ENCODE data around the gene LSP1.

The LSP1 gene

DNA sequence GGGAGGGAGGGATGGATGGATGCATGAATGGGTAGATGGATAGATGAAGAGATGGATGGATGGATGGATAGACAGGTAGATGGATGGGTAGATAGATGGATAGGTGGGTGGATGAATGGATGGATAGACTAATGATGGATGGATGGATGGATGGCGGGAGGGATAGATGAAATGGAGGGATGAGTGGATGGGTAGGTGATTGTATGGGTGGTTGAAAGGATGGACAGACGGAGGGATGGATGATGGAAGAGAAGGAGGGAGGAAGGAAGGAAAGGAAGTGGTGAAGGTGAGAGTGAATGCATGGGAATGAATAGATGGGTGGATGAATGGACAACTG is 62.9 kb downstream of the LSP1 start:
- DNase-seq (ENCODE audit: low read depth in 1 of 2, low spot score in 1 of 2), result no peak

DNA sequence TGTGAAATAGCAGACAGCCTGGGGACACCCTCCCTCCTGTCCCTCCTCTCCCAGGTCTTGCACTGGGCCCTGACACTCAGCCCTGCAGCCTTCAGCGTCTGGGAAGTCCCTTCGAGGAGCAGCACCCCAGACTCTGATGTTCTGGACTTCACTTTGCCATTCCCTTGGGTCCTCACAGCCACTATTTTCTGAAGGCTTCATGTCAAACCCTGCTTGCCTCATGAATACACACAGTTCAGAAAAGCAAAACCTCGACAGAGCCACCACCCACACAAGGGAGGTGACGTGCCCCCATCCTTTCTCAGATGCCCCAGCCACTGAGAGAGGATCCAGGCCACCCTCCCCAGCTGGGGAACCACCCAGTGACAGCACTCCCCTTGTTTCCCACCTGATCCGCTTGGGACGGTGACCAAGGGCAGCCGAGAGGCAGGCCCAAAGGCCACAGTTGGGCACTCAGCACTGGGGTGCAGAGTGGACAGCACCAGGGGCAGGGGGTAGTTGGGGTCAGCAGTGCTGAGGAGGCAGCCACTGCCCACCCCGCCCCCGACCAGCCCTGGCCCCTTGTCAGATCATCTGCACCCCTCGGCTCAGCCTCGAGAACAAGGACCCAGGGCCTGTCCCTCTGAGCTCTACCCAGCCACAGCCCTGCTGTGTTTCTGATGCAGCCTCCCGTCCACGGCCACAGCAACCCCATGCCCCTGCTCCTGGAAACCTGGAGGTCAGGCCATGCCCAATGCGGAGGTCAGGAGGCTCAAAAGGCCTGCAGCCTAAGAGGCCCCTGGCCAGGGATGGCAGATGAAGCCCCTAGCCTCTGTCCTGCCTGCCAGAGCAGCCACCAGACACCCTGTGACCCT is 63.5 kb downstream of the LSP1 start:
- DNase-seq (ENCODE audit: low read depth in 1 of 2, low spot score in 1 of 2), result no peak

DNA sequence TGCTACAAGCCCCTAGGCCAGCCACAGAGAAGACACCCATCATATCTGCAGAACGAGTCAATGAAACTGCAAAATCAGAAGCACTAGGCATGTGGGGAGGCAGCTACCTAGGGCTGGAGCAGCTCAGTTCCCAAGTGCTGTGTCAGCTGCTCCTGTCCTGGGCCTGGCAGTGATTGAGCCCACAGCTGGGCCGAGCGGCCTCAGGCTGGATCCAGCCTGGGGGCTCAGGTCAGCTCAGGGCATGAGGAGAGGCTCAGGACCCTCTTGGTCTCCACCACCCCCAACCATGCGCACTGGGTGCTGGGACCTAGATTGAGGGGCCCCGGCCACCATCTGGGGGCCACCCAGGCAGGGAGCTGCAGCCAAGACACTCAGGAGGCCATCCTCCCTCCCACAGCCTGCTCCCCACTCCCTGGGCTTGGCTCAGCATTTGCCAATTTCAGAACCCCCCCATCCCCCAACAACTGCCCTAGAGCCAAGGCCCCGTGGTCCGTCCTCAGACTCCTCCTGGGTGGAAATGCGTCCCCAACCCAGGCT is 64.2 kb downstream of the LSP1 start:
- no peak for DNase-seq (ENCODE audit: low read depth in 1 of 2, low spot score in 1 of 2)

DNA sequence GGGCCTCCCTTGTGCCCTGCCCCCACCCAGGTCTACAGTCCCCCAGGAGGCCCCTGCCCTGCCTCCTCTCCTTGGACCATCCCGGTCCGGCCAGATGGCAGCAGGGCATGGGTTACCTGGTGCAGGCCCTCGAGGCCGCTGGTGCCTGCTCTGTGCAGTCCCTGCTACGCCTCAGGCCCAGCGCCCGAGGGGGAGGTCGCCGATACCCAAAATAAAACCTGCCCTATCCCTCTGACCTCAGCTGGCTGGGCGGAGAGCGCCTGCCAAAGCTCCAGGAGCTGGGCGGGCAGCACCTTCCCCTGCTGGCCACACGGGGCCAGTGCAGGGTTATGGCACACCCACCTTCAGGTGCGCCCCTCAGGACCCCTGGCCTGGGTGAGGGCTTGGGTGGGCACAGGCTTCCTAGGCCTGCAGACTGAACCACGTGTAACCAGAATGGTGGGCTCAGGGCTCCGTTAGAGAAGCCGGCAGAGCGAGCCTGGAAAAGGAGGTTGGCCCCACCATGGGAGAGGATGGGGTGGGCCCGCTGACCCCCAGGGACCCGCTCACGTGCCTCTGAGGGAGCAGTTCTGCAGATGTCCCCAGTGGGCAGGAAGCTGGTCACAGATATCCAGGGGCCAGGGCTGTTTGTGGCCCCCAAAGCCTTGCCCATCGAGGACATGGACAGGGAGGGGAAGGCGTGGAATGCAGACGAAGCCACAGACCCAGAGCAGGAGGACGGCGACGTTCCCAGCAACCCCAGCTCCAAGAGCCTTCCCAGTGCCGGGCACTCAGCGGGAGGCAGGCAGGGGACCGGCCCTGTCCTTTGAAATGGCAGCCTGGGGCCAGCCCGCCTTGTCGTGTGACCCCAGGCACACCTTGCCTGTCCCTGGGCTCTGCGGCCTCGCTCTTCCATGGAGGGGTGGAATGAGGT is 64.9 kb downstream of the LSP1 start:
- DNase-seq (ENCODE audit: low read depth in 1 of 2, low spot score in 1 of 2), result no peak

DNA sequence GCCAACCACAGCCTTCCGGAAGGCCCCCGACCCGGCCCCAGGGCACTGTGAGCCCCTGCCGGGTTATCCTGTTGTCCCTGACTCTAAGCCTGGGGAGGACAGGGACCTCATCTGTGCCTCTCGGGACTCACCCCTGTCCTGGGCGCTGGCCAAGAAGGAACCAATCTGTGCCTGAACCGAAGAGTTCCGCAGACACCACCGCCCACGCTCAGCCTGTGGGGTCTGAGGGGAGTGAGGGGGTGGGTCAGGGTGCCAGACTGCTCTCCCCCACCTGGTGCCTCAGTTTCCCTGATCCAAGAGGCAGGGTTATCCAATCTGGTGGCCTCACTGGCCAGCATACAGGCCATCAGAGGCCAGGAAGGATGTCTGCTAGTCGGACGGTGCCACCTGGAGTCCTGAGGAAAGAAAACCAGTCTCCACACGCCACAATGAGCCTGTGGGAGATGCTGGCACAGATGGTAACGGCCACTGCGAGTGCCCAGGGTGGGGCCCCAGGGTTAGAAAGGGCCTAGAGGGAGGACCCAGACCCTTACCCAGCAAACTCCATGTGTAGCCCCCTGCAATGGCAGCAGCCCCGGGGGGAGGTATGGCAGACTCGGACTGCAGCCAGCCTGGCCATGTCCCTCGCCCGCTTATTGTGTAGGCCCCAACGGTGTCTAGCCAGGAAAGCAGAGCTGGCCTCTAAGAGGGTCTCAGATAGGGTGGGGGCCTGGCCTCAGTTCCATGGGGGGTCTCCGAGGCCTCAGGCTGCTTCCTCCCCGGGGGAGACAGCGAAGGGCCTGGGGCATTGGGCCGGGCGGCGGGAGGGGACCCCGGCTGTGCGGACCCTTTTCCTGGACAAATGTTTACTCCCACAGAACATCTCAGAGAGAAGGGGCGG is 65.8 kb downstream of the LSP1 start:
- DNase-seq (ENCODE audit: low read depth in 1 of 2, low spot score in 1 of 2), result no peak

DNA sequence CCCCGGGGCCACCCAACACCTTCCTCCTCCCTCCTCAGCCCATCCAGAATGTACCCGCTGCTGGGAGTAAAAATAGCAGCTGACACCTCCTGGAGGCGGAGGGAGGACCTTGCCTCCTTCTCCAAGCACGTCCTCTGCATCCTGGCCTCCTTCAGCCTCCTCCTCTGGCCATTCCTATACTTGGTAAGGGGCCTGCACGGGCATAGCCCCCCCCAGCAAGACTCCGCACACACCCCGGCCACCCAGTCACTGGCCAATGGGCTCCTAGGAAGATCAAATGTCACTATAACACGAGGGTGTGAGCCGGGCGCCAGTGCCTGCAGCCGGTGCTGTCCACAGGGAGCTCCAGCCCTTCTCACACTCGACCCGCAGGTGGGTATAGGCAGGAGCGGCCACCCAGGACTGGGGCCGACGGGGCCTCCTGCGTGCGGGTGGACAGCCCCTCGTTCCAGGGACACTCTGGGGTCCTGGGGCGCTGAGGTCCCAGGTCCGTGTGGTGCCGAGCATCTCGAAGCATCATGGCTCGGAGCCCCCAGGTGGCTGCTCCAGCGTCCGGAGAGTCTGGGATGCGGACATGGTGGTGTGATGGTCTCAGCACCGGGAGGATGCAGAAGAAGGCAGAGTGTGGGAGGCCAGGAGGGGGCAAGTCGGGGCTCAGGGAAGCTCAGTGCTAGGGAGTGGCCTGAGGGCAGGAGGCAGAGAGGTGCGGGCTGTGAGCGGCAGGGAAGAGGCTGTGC is 66.7 kb downstream of the LSP1 start, which contains the start of gene TNNT3:
TSS of gene TNNT3 (plus strand) at position 313 of the 737 bp plus-strand sequence. CDS start 3,172 bp downstream, outside the sequence.
- no peak for DNase-seq (ENCODE audit: low read depth in 1 of 2, low spot score in 1 of 2)

DNA sequence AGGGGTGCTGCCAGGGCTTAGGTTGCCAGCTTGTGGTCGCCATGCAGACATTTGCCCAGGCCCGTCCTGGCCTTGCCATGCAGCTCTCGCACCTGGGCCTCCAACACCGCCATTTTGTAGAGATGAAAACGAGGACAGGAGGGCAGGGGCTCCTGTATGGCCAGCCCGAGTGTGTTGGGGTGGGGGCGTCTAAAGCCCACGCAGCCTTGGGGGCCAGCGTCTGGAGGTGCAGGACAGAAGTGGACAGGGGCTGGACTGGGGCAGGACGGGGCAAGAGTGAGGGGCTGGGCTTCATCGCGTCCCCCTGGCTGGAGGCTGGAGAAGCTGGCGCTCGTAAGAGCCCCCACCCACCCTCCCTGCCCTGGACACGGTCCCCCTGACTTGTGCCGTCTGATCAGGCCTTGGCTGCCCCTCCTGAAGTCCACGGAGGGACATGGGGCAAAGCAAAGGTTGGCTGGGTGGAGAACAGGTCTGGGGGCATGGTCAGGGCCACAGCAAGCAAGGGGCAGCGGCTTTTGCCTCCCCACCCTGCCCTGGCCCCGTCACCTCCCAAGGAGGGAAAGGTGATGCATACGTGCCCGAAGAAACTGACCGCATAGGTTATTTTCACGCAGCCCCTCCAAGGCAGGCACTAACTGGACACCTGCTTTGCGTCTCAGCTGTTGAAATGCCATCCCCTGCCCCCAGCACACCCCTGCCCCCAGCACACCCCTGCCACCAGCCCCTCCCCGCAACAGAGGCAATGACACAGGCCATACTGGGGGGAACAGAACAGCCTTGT is 67.4 kb downstream of the LSP1 start:
- DNase-seq (ENCODE audit: low read depth in 1 of 2, low spot score in 1 of 2), result no peak

DNA sequence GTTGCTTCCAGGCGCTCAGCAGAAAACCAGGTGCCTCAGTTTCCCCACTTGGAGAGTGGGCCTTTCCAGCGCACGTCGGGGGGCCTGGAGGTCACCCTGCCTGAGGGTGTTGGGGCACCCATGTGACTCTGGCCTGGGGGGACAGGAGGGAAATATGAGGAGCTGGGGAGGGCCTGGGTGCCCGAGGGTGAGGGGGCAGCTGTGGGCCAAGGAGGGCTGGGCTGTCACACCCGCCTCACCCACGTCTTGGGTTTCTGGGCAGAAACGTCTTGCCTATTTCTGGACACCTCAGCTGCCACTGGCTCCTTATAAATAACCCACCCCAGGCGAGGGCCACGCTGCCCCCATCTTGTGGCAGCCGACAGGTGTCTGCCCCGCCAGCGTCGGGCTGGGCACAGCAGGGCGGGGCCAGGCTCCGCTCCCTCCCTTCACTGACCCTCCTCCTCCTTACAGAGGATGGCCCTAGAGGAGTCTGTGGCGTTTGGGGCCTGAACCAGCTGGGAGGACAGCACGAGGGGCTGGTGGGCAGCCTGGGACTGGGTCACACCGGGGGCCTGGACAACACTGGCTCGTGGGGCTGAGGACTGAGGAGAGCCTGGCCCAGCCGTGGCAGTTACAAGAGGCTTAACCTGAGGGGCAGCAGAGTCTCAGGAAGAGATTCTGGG is 68.2 kb downstream of the LSP1 start:
- no peak for DNase-seq (ENCODE audit: low read depth in 1 of 2, low spot score in 1 of 2)

DNA sequence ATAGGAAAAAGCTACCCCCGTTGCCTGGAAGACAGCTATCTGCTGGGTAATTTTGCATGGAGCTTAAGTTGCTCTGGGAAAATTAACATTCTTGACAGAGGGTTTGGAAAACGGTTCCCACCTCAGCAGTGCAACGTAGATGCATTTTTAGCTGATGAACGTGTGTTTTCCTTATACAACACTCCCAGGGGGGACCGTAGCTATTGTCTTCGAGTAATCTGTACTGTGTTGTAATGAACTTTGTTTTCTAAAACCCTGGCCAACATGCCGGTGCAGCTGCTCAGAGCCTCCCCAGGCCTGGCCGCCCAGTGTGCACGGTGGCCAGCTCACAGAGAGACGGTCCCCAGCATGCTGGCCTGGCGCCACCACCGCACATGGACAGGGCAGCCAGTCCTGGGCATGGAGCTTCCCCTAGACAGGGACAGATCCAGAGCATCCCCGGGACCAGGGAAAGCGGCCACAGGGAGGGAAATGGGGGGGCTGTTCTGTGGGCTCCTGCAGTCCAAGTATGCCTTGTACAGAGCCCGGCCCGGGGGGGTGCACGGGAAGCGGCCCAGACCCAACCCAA is 68.8 kb downstream of the LSP1 start:
- no peak for DNase-seq (ENCODE audit: low read depth in 1 of 2, low spot score in 1 of 2)

DNA sequence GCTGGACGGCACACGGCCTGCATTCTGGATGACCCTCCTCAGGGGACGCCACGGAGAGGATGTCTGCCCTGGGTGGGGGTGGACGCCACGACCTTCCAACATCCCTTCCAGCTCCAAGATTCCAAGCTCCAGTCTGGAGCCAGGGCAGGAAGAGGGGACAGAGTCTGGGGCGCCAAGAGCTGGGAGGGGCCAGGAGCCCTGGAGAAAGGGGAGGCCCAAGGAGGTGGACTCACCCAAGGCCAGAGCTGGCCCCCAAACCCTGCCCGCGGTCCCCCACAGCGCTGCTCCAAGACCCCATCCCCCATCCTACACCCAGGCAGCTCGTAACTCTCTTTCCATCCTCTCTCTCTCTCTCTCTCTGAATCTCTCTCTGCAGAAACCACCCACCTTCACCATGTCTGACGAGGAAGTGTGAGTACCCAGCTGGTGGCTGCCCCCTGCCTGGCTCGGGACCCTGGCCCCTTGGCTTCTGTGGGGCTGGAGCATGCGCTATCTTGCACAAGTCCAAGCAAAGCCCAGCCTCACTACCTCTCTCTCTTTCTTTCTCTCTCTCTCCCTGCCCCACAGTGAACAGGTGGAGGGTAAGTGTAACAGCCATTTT is 69.7 kb downstream of the LSP1 start:
- no peak for DNase-seq (ENCODE audit: low read depth in 1 of 2, low spot score in 1 of 2)

DNA sequence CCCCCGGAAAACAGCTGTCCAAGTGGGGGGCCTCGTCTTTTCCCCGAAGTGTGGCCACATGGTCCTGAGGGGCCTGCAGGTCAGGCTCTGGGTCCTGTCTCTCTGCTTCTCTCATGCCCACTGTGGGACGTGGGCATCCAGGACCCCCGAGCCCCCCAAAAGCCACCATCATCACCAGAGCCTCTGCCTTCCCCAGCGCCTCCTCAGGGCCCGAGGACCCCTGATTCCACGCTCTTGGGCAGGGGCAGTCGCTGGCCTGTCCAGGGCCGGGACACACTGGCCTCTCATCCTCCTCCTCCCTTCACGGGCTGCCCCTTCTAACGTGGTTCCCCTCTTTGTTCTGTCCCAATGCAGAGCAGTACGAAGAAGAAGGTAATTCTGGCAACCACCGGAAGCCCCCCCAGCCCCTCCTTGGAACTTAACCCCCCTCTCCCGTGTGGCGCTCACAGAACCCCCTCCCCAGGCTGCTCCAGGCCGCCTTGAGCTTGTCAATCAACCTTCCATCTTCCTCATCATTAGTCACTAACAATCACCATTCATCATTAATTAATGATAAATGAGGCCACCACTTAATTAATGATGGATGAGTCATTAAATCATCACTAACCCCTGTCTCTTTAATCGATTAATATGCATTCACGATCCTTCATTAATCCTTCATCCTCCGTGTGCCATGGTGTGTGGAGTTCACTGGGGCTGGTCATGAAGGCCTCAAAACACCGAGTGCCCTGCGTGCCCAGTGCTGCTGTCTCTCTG is 70.5 kb downstream of the LSP1 start:
- DNase-seq (ENCODE audit: low read depth in 1 of 2, low spot score in 1 of 2), result no peak

DNA sequence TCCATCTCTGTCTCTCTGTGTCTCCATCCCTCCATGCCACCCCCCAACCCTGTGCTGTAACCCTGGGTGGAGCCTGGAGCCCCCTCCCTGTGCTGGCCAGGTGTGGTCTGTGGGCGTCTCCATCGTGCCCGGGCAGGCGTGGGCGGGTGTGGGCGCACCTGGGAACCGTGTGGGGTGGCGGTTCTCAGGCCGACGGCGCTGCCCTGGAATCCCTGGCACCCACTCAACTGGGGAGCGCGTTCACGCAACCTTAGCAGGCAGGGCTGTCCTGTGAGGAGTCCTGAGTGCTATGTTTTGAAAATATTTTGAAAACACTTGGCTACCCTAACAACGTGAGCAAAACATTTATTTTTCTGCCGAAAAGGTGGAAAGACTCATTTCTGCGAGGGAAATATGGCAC is 71.3 kb downstream of the LSP1 start:
- no peak for DNase-seq (ENCODE audit: low read depth in 1 of 2, low spot score in 1 of 2)

DNA sequence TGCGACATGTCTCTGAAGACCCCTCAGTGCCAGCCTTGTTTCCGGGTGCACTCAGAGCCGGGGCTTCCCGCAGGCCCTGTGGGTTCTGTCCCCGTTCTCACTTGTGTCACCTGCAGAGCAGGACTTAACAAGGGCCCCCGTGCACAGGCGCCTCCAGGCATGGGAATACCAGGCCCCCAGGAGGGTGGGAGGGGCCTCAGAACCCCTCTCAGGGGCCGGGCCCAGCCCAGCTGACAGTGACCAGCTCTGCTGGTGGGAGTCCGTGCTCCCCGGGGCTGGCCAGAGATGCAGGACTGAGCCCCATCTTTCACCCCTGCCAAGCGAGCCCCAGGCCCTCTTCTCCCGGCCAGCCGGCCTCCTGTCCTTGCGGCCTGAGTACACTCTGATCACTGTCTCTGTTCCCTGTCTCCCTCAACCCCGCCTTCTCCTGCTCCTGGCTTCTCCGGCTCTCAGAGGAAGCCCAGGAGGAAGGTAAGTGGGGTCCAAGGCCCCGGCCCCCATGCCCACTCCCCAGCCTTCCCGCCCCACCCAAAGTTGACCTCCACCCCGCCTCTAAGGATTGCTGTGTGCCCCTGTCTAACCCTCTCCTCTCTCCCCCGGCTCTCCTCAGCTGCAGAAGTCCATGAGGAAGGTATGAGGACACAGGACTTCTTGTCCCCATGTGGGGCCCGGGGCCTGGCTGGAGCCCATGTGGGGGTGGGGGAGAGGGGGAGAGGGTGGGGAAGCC is 71.9 kb downstream of the LSP1 start:
- no peak for DNase-seq (ENCODE audit: low read depth in 1 of 2, low spot score in 1 of 2)

DNA sequence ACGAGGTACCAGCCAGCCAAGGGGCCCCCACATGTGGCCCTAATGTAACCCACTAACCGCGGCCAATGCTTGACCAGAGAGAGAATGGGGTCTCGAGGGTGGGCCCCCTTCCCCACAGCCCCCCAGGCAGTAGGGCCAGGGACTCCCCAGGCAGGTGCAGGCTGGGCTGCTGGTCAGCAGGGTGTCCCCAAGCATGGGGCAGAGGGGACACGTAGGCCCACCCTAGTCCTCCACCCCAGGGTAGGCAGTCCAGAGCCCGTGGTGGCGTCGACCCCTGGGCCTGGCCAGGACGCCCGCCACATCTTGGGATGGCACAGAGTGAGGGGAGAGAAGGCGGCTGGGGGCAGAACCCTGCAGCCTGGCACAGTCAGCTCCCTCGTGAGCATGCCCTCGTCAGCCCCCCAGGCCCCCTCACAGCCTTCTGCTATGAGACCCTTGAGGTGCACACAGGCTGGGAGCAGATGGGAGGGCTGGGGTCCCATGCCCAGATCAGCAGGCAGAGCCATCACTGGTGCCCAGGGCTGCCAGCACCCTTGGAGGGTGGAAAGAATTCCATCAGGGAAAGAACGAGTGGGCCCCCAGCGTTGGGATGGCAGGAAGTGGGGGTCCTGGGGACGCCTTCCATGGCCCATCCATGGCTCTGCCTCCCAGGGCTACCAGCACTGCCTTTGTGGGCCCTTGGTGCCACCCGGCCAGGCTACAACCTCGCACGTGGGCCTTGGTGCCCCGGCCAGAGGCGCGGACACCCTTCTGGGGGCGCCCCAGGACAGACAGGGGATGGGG is 72.7 kb downstream of the LSP1 start:
- no peak for DNase-seq (ENCODE audit: low read depth in 1 of 2, low spot score in 1 of 2)

DNA sequence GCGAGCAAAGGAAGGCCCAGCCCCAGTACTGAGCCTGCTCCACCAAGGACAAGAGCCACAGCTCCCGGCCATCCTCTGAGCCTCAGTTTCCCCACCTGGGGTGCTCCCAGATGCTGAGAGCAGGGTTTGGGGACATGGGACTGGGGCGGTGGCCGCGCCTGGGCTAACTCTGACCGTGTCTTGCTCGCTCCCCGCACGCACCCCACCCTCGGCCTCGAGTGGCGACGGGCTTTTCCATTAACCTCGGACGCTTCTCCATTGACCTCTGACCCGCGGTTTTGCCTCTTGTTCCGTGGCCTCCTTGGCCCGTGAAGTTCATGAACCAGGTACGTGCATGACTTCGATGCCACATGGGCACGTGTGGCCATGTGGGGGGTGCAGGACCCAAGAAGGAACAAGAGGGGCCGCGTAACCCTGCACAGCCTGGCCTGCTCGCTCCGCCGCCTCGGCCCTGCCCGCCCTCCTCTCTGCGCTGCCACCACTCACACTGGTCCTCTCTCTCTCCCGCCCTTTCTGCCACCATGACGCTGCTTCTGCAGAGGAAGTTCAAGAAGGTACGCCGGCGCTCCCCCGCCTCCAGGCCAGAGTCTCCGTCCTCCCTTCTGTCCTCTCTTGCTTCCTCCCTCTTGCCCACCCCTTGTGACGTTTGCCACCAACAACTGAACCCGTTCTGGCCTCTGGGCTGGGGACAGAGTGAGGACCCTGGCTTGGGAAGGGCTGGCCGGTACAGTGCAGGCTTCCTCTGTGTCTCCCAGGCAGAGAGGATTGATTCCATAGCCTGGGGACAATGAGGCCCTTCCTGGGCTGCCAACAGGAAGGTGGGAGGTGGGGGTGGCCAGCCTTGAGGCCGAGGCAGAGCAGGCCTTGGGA is 73.5 kb downstream of the LSP1 start:
- DNase-seq (ENCODE audit: low read depth in 1 of 2, low spot score in 1 of 2), result no peak
